HUDEP-2 (cell line): Measurements from ENCODE around the gene THNSL1.
"Not testable (repeated sequence)": the region's sequence is repeated elsewhere in the genome, so short reads cannot be mapped to it uniquely, and the experiment has no call there.

Source experiments
- DNase-seq, 76 experiments: peaks; one replicate each; lab custom pipeline; 2025; ENCODE audit not compliant: unreplicated experiment in 76 of 76; lab: John Stamatoyannopoulos, UW

THNSL1 gene

GRCh38 chr10:24998044-24998443, 18.4 kb upstream of the THNSL1 start:
- no peak for DNase-seq

GRCh38 chr10:25011591-25011990, 4.8 kb upstream of the THNSL1 start:
- DNase-seq = not testable (repeated sequence)

GRCh38 chr10:25014579-25014978, 1.8 kb upstream of the THNSL1 start:
- DNase-seq = no peak

- DNase-seq = peak in 75 of 76 experiments; percentile 8 to 94 (median 83)
These were observed 510 bp upstream of the THNSL1 start, which contains the start of gene ENKUR for GRCh38 chr10:25015828-25016375. ENKUR (minus strand) TSS chr10:25016158; CDS start chr10:25015936, 222 bp downstream.

- peak in 19 of 76 experiments; percentile 3 to 55 (median 31) for DNase-seq
These were observed 760 bp downstream of the THNSL1 start for GRCh38 chr10:25017154-25017590.

GRCh38 chr10:25017661-25018060, 1.2 kb downstream of the THNSL1 start:
- DNase-seq = no peak

GRCh38 chr10:25018703-25019102, 2.3 kb downstream of the THNSL1 start:
- DNase-seq = no peak

- no peak for DNase-seq
These were observed 6.9 kb downstream of the THNSL1 start for GRCh38 chr10:25023278-25023677.

- DNase-seq = no peak
These were observed 8.1 kb downstream of the THNSL1 start for GRCh38 chr10:25024528-25024927.

- DNase-seq = no peak
These were observed 10.1 kb downstream of the THNSL1 start for GRCh38 chr10:25026463-25026862.

GRCh38 chr10:25028711-25029110, 12.3 kb downstream of the THNSL1 start:
- no peak for DNase-seq

GRCh38 chr10:25029519-25029918, 13.1 kb downstream of the THNSL1 start:
- no peak for DNase-seq

GRCh38 chr10:25036381-25036780, 20.0 kb downstream of the THNSL1 start:
- DNase-seq = no peak

GRCh38 chr10:25038325-25038724, 21.9 kb downstream of the THNSL1 start:
- DNase-seq = no peak

GRCh38 chr10:25039531-25039930, 23.1 kb downstream of the THNSL1 start:
- DNase-seq = no peak

GRCh38 chr10:25046641-25047040, 30.2 kb downstream of the THNSL1 start:
- DNase-seq = no peak

- DNase-seq = no peak
These were observed 30.7 kb downstream of the THNSL1 start for GRCh38 chr10:25047088-25047487.

GRCh38 chr10:25047591-25048301, 31.3 kb downstream of the THNSL1 start:
- no peak for DNase-seq

- DNase-seq = no peak
These were observed 32.0 kb downstream of the THNSL1 start for GRCh38 chr10:25048450-25048849.

- DNase-seq = no peak
These were observed 33.6 kb downstream of the THNSL1 start for GRCh38 chr10:25049966-25050365.

- no peak for DNase-seq
These were observed 34.0 kb downstream of the THNSL1 start for GRCh38 chr10:25050402-25050801.

- no peak for DNase-seq
These were observed 35.6 kb downstream of the THNSL1 start for GRCh38 chr10:25052012-25052411.
